HUES64 (cell line): Measurements from ENCODE around the gene NTS.

Experiments used
- H3K27ac ChIP-seq: 2 replicates; pipeline ENCODE4 v1.7.0; 2013; ENCODE audit warnings: low read depth, low read length, inconsistent platforms
- H3K27me3 ChIP-seq: 2 replicates; pipeline ENCODE4 v1.6.1; 2013; ENCODE audit warnings: mild to moderate bottlenecking, low read length; ENCODE audit not compliant: insufficient read depth
- H3K36me3 ChIP-seq: 2 replicates; pipeline ENCODE4 v1.6.1; 2013; ENCODE audit warnings: mild to moderate bottlenecking, low read length; ENCODE audit not compliant: insufficient read depth
- H3K4me1 ChIP-seq: 2 replicates; pipeline ENCODE4 v1.6.1; 2013; ENCODE audit warnings: mild to moderate bottlenecking, low read length, moderate library complexity; ENCODE audit not compliant: insufficient read depth
- H3K4me3 ChIP-seq: 2 replicates; pipeline ENCODE4 v1.5.1; 2013; ENCODE audit warnings: mild to moderate bottlenecking, low read length, moderate library complexity
- H3K9ac ChIP-seq: 2 replicates; pipeline ENCODE4 v1.6.1; 2013; ENCODE audit warnings: mild to moderate bottlenecking, low read depth, low read length
- H3K9me3 ChIP-seq: 2 replicates; pipeline ENCODE4 v1.6.1; 2013; ENCODE audit warnings: low read depth, low read length; ENCODE audit not compliant: insufficient read depth

NTS gene

GRCh38 chr12:85927166-85927565 is 53.1 kb downstream of the NTS start:
- Histone ChIP-seq H3K27ac (no peak overlapping the region), H3K4me1 (peaks cover 9% of the 10 kb centered on the region), H3K36me3 (no peaks in the 10 kb centered on the region; the same call in 1 of the 2 replicates), H3K4me3 (no peak overlapping the region), H3K9ac (no peak overlapping the region), H3K9me3 (peaks cover 9% of the 10 kb centered on the region; the same call in 1 of the 2 replicates), H3K27me3 (no peaks in the 10 kb centered on the region)
